Body of pancreas (tissue), 4 donors: Measurements from ENCODE around the gene SBNO2. TPM values are rescaled to one million over a fixed set of nuclear protein-coding genes. Genes with fewer than 3 reads are reported as not detected.

ENCODE experiments used
- ATAC-seq: fragments of 150-250 bp; one replicate; pipeline ENCODE4 v1.9.1; 2016
- DNase-seq, 4 donors: peaks; one replicate each; pipeline ENCODE4 v3.0.0-alpha.2; 2019
- H3K27ac ChIP-seq, 4 donors: fragments of 200-600 bp; sonication (generic); 1 replicate in 3 of 4; 2 replicates in 1 of 4; pipeline versions ENCODE4 v1.5.1 to v1.6.1; 2016 to 2019; ENCODE audit warnings: mild to moderate bottlenecking in 1 of 4, mixed read lengths in 1 of 4, moderate library complexity in 1 of 4
- H3K27me3 ChIP-seq, 2 donors: fragments of 200-600 bp; sonication (generic); one replicate each; pipeline ENCODE4 v1.6.0; 2016; ENCODE audit warnings: mild to moderate bottlenecking in 1 of 2
- H3K36me3 ChIP-seq, 2 donors: fragments of 200-600 bp; sonication (generic); replicated peaks in 1 of 2; 2 replicates each; pipeline ENCODE4 v1.5.1; 2016; ENCODE audit warnings: low read depth in 2 of 2; ENCODE audit not compliant: insufficient read depth in 1 of 2
- H3K4me1 ChIP-seq: fragments of 200-600 bp; sonication (generic); one replicate; pipeline ENCODE4 v1.6.0; 2016
- H3K4me3 ChIP-seq, 2 donors: fragments of 200-600 bp; sonication (generic); 1 replicate in 1 of 2; 2 replicates in 1 of 2; pipeline ENCODE4 v1.5.1; 2016 to 2019
- H3K9me3 ChIP-seq, 3 donors: fragments of 200-600 bp; sonication (generic); 1 replicate in 2 of 3; 2 replicates in 1 of 3; pipeline ENCODE4 v1.5.1; 2016
- CTCF ChIP-seq, 7 experiments: fragments of 450-650 bp in 4 of 7; fragments of 200-600 bp in 3 of 7; sonication (generic) in 3 of 7; IDR thresholded peaks; one replicate each; pipeline ENCODE4 v1.5.1; 2016 to 2019; ENCODE audit warnings: antibody characterized with exemption in 7 of 7
- POLR2A ChIP-seq, 3 donors: fragments of 450-650 bp; IDR thresholded peaks; one replicate each; pipeline ENCODE4 v1.6.1; 2016; ENCODE audit warnings: antibody characterized with exemption in 3 of 3, mild to moderate bottlenecking in 2 of 3
- whole genome bisulfite sequencing, 2 donors: methylation state at CpG; one replicate each; pipeline ENCODE4 v1.1.5; 2017; 5-methylcytosine and 5-hydroxymethylcytosine counted together
- intact Hi-C: fragments of 100-400 bp; cut with DNase I; formaldehyde crosslinking; loops from one replicate; pipeline ENCODE4 v1.15.1; 2023
- total RNA-seq, 2 donors: library from RNA; depleted of rRNA; stranded (reverse); fragments of >200 nt; gene quantifications; one replicate each; pipeline ENCODE4 v1.1.0, GENCODE V29; 2016

The SBNO2 gene
- total RNA-seq, 2 donors from 2014 or later, result 14.0 to 30.7 TPM

- peaks cover 0 to 2% of the 10 kb centered on the region in 2 donors for H3K36me3 ChIP-seq
- 94 to 100% methylated on average over 1 of the region's 1 CpG for WGBS, 2 donors
Measured at GRCh38 chr19:1144741-1145140, 29.3 kb downstream of the SBNO2 start.

GRCh38 chr19:1143828-1144399, 30.2 kb downstream of the SBNO2 start:
- 94 to 99% methylated on average over 29 to 30 of the region's 33 CpGs for WGBS, 2 donors
- Histone ChIP-seq H3K4me1 (no peaks in the 10 kb centered on the region), H3K36me3 (peaks cover 0 to 2% of the 10 kb centered on the region in 2 donors), H3K4me3 (no peak overlapping the region), H3K27ac (no peak overlapping the region), H3K27me3 (no peaks in the 10 kb centered on the region), H3K9me3 (no peaks in the 10 kb centered on the region)
- intact Hi-C loops, result no loop called here
- DNase-seq, result no peak
- TF ChIP-seq POLR2A (IDR thresholded peaks at IDR 0.05) (no peak), CTCF (IDR thresholded peaks at IDR 0.05) (no peak)
- no peak for ATAC-seq

More at GRCh38 chr19:1144741-1145140, 29.3 kb downstream of the SBNO2 start:
- intact Hi-C loops, result no loop called here
- TF ChIP-seq CTCF (IDR thresholded peaks at IDR 0.05) (no peak), POLR2A (IDR thresholded peaks at IDR 0.05) (no peak)
- Histone ChIP-seq H3K27me3 (no peaks in the 10 kb centered on the region), H3K4me1 (no peaks in the 10 kb centered on the region), H3K9me3 (no peaks in the 10 kb centered on the region), H3K27ac (no peak overlapping the region), H3K4me3 (no peak overlapping the region)
- ATAC-seq, result no peak
- no peak for DNase-seq

GRCh38 chr19:1141944-1142343, 32.1 kb downstream of the SBNO2 start:
- H3K4me1 ChIP-seq, result no peaks in the 10 kb centered on the region
- TF ChIP-seq CTCF (IDR thresholded peaks at IDR 0.05), result no peak
- 75 to 83% methylated on average over 5 of the region's 5 CpGs for WGBS, 2 donors
- no peaks in the 10 kb centered on the region for H3K9me3 ChIP-seq
- ATAC-seq (no peak), DNase-seq (no peak)
- peaks cover 0 to 2% of the 10 kb centered on the region in 2 donors for H3K36me3 ChIP-seq
- no peak overlapping the region for H3K27ac ChIP-seq
- H3K4me3 ChIP-seq, result no peak overlapping the region
- intact Hi-C loops, result no loop called here
- H3K27me3 ChIP-seq, result no peaks in the 10 kb centered on the region

GRCh38 chr19:1140272-1141027, 33.6 kb downstream of the SBNO2 start:
- no peaks in the 10 kb centered on the region for H3K36me3 ChIP-seq
- H3K27ac ChIP-seq, result no peak overlapping the region
- H3K27me3 ChIP-seq, result no peaks in the 10 kb centered on the region
- no peaks in the 10 kb centered on the region for H3K9me3 ChIP-seq
- intact Hi-C loops, result no loop called here
- H3K4me3 ChIP-seq, result no peak overlapping the region
- no peaks in the 10 kb centered on the region for H3K4me1 ChIP-seq
- ATAC-seq, result no peak
- WGBS, 2 donors, result 83 to 87% methylated on average over 18 to 28 of the region's 39 CpGs
- no peak for DNase-seq
- TF ChIP-seq CTCF (IDR thresholded peaks at IDR 0.05) (no peak), POLR2A (IDR thresholded peaks at IDR 0.05) (no peak)

GRCh38 chr19:1139126-1139525, 34.9 kb downstream of the SBNO2 start:
- TF ChIP-seq CTCF (IDR thresholded peaks at IDR 0.05), result no peak
- TF ChIP-seq POLR2A (IDR thresholded peaks at IDR 0.05), result no peak
- H3K36me3 ChIP-seq, result no peaks in the 10 kb centered on the region
- no peak for ATAC-seq

More at GRCh38 chr19:1139126-1139525, 34.9 kb downstream of the SBNO2 start:
- intact Hi-C loops, result no loop called here
- no peak overlapping the region for H3K27ac ChIP-seq
- no peaks in the 10 kb centered on the region for H3K9me3 ChIP-seq
- H3K4me3 ChIP-seq, result no peak overlapping the region
- no peaks in the 10 kb centered on the region for H3K27me3 ChIP-seq
- no peak for DNase-seq
- H3K4me1 ChIP-seq, result no peaks in the 10 kb centered on the region
- 89 to 97% methylated on average over 13 to 15 of the region's 15 CpGs for WGBS, 2 donors
